Cardiac muscle cell (in vitro differentiated cells and primary cell): ENCODE results near the gene PCDH15. TPM values are rescaled to one million over a fixed set of nuclear protein-coding genes. Genes with fewer than 3 reads are reported as not detected.

Source experiments
- DNase-seq, 2 donors: peaks; one replicate each; pipeline versions ENCODE4 v3.0.0 to v3.0.0-alpha.2; 2010 to 2017; ENCODE audit warnings: low read depth in 1 of 2, low spot score in 1 of 2
- H3K27ac ChIP-seq: fragments of 200-600 bp; sonication (generic); 2 replicates; pipeline ENCODE4 v1.5.1; 2016
- H3K27me3 ChIP-seq: fragments of 200-600 bp; sonication (generic); 2 replicates; pipeline ENCODE4 v1.6.0; 2016; ENCODE audit warnings: control low read depth
- H3K36me3 ChIP-seq: fragments of 200-600 bp; sonication (generic); 2 replicates; pipeline ENCODE4 v1.5.1; 2016; ENCODE audit warnings: control low read depth
- H3K4me1 ChIP-seq: fragments of 200-600 bp; sonication (generic); 2 replicates; pipeline ENCODE4 v1.8.1; 2017; ENCODE audit warnings: low read depth, mild to moderate bottlenecking, mixed run types
- H3K4me3 ChIP-seq: fragments of 200-600 bp; sonication (generic); 2 replicates; pipeline ENCODE4 v1.5.1; 2016; ENCODE audit warnings: mild to moderate bottlenecking
- H3K9me3 ChIP-seq: fragments of 200-600 bp; sonication (generic); 2 replicates; pipeline ENCODE4 v1.5.1; 2017; ENCODE audit warnings: low read depth, mild to moderate bottlenecking, control low read depth
- CTCF ChIP-seq: IDR thresholded peaks from 2 replicates; pipeline ENCODE4 v1.5.1; 2012; ENCODE audit warnings: low read depth, mild to moderate bottlenecking, low read length
- polyA plus RNA-seq: library from polyadenylated mRNA; unstranded; fragments of >200 nt; fragmentation: Nextera tagmentation; extraction: Ambion mirVana; gene quantifications from 2 replicates; pipeline ENCODE4 v1.2.1, GENCODE V29; 2016
- total RNA-seq: library from RNA; depleted of rRNA; stranded (reverse); fragments of >200 nt; gene quantifications from 2 replicates; pipeline ENCODE4 v1.2.3, GENCODE V29; 2016

PCDH15 gene
- total and polyA plus RNA-seq, 2 experiments from 2014 or later = 0.30 TPM; not detected in 1

DNA sequence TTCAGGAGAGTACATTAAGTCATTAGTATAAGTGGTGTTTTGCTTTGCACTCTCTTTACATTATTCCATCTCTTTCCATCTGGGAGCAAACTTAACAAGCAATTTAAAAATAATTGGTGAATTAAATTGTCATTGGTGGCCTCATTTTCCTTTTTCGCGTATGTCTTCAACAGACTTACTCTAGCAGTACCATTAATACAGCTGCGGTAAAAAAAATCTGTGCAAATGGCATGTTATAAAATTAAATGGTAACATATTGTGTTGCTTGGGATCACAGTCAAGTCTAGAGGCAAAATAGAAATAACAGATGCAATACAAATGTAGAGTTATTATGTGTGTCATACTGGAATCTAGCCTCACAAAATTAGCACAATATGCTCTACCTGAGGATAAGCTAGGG, 322.4 kb downstream of the PCDH15 start:
- DNase-seq = no peak
- no peaks in the 10 kb centered on the region for H3K27me3 ChIP-seq
- no peak overlapping the region for H3K27ac ChIP-seq
- H3K9me3 ChIP-seq = no peaks in the 10 kb centered on the region
- no peak for TF ChIP-seq CTCF
- no peak overlapping the region for H3K4me3 ChIP-seq
- no peaks in the 10 kb centered on the region for H3K4me1 ChIP-seq
- no peaks in the 10 kb centered on the region for H3K36me3 ChIP-seq

DNA sequence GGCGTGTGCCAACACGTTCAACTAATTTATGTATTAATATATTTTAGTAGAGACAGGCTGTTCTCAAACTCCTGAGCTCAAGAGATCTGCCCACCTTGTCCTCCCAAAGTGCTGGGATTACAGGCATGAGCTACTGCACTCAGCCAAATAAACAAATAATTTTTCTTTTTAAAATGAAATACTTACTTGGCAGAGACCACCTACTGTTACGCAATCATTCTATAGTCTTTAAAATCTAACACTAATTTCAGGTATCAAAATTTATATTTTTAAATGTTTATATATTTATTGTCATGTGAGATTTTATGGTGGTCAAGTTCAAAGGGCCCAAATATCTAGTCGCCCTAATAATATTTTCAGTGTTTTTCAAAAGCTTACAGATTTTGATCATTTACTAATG, 323.3 kb downstream of the PCDH15 start:
- H3K27me3 ChIP-seq = no peaks in the 10 kb centered on the region

DNA sequence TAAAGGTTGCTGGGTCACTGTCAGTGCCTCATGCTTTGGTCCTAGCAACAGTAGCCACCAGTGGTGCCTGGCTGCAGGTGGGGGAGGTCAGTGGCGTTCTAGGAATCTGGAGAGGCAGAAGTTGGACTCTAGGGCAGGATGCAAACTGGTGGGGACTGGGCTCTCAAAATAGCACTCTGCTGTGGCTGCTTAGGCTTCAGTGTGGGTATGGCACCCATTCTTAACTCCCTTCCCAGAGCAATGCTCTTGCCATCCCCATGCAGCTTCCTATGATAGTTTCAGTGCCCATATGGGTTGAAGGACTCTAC, 330.8 kb downstream of the PCDH15 start:
- Histone ChIP-seq H3K9me3 (no peaks in the 10 kb centered on the region), H3K4me1 (no peaks in the 10 kb centered on the region), H3K4me3 (no peak overlapping the region), H3K27ac (no peak overlapping the region), H3K36me3 (no peaks in the 10 kb centered on the region), H3K27me3 (no peaks in the 10 kb centered on the region)
- no peak for TF ChIP-seq CTCF
- DNase-seq = no peak

More for the DNA sequence above, 323.3 kb downstream of the PCDH15 start:
- no peak for TF ChIP-seq CTCF
- H3K36me3 ChIP-seq = no peaks in the 10 kb centered on the region
- no peaks in the 10 kb centered on the region for H3K9me3 ChIP-seq
- no peak for DNase-seq
- H3K4me3 ChIP-seq = no peak overlapping the region
- no peak overlapping the region for H3K27ac ChIP-seq
- no peaks in the 10 kb centered on the region for H3K4me1 ChIP-seq

DNA sequence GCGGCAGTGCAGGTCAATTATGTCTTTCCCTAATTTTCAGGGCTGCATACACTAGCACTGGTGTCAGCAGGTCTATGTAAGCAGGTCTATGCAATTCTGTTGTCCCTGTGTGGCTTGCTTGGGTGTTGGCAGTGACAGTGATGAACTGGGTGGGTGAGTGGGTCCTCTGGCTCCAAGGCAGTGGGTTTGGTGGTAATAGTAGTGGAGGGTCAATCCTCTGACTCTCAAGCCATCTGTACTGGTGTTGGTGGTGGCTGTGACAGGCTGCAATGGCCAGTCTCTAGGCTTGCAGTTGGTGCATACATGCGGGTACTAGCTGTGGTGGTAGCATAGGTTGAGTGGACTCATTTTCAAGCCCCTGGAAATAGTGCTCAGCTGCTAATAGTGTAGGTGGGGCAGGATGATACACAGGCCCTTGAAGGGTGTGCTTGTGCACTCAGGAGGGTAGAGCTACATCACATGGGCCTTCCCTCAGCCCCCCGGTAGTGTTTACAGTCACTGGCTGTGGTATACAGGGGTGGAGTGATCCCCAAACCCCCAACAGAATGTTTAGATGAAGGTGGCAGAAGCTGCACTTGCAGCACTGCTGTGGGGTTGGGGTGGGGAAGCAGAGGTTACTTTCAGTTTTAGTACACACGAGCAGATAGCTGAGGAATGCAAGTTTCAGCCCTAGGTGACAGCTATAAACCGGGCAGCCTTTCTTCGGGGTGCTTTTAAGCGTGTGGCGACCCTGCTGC, 331.3 kb downstream of the PCDH15 start:
- no peak for DNase-seq
- H3K36me3 ChIP-seq = no peaks in the 10 kb centered on the region
- H3K27ac ChIP-seq = no peak overlapping the region
- no peak overlapping the region for H3K4me3 ChIP-seq
- TF ChIP-seq CTCF = no peak
- no peaks in the 10 kb centered on the region for H3K4me1 ChIP-seq
- no peaks in the 10 kb centered on the region for H3K9me3 ChIP-seq
- H3K27me3 ChIP-seq = no peaks in the 10 kb centered on the region

GRCh38 chr10:54454271-54454670, 346.8 kb downstream of the PCDH15 start:
- no peak for TF ChIP-seq CTCF

More at GRCh38 chr10:54454271-54454670, 346.8 kb downstream of the PCDH15 start:
- Histone ChIP-seq H3K36me3 (no peaks in the 10 kb centered on the region), H3K4me1 (no peaks in the 10 kb centered on the region), H3K4me3 (no peak overlapping the region), H3K27ac (no peak overlapping the region), H3K27me3 (no peaks in the 10 kb centered on the region), H3K9me3 (no peaks in the 10 kb centered on the region)
- DNase-seq = no peak
